GM21381 (cell line): ENCODE results near the gene ADAMTS6.
"Not testable (repeated sequence)": the region's sequence is repeated elsewhere in the genome, so short reads cannot be mapped to it uniquely, and the experiment has no call there.

Experiments used
- ATAC-seq: cut with Tn5 transposase; IDR thresholded peaks from one replicate; pipeline ENCODE4 v1.9.1; 2021; ENCODE audit warnings: mild to moderate bottlenecking, moderate library complexity; ENCODE audit not compliant: unreplicated experiment

Gene ADAMTS6

GRCh38 chr5:65481635-65482295, at the start of gene ADAMTS6:
Gene ADAMTS6, minus strand, starts transcription at chr5:65481920. Its CDS starts 8,247 bp downstream, at chr5:65473673.
- ATAC-seq = peak; percentile 77

GRCh38 chr5:65530904-65531303, 49.2 kb upstream of the ADAMTS6 start:
- no peak for ATAC-seq

- ATAC-seq = no peak
Observed at GRCh38 chr5:65525726-65526125, 44.0 kb upstream of the ADAMTS6 start.

- ATAC-seq = no peak
Observed at GRCh38 chr5:65512170-65512937, 30.6 kb upstream of the ADAMTS6 start.

GRCh38 chr5:65508978-65509377, 27.3 kb upstream of the ADAMTS6 start:
- ATAC-seq = no peak

- ATAC-seq = no peak
Observed at GRCh38 chr5:65506961-65507360, 25.2 kb upstream of the ADAMTS6 start.

- ATAC-seq = no peak
Observed at GRCh38 chr5:65489119-65489518, 7.4 kb upstream of the ADAMTS6 start.

GRCh38 chr5:65488038-65488687, 6.4 kb upstream of the ADAMTS6 start:
- not testable (repeated sequence) for ATAC-seq

- ATAC-seq = not testable (repeated sequence)
Observed at GRCh38 chr5:65486803-65487202, 5.1 kb upstream of the ADAMTS6 start.

- ATAC-seq = no peak
Observed at GRCh38 chr5:65485405-65485804, 3.7 kb upstream of the ADAMTS6 start.

GRCh38 chr5:65483546-65484346, 2.0 kb upstream of the ADAMTS6 start:
- peak; percentile 44 for ATAC-seq

- no peak for ATAC-seq
Observed at GRCh38 chr5:65482736-65483545, 1.2 kb upstream of the ADAMTS6 start.

- peak; percentile 10 for ATAC-seq
Observed at GRCh38 chr5:65482296-65482735, 596 bp upstream of the ADAMTS6 start.

GRCh38 chr5:65481171-65481581, 544 bp downstream of the ADAMTS6 start:
- no peak for ATAC-seq

- peak; percentile 26 for ATAC-seq
Observed at GRCh38 chr5:65480306-65480865, 1.3 kb downstream of the ADAMTS6 start.

GRCh38 chr5:65479527-65479926, 2.2 kb downstream of the ADAMTS6 start:
- no peak for ATAC-seq

GRCh38 chr5:65478336-65478735, 3.4 kb downstream of the ADAMTS6 start:
- no peak for ATAC-seq

- ATAC-seq = no peak
Observed at GRCh38 chr5:65475895-65476294, 5.8 kb downstream of the ADAMTS6 start.

- ATAC-seq = no peak
Observed at GRCh38 chr5:65475336-65475735, 6.4 kb downstream of the ADAMTS6 start.
